Activated CD4-positive, alpha-beta T cell treated with anti-CD3 and anti-CD28 coated beads, Interleukin-2, amount 50 U/mL, for 48 hours (primary cell): ENCODE data around the gene CR1.
A peak's percentile ranks its signal among the peaks of the same experiment; 100 is the strongest.
"Not testable (repeated sequence)": the region's sequence is repeated elsewhere in the genome, so short reads cannot be mapped to it uniquely, and the experiment has no call there.

Experiments used
- DNase-seq, 2 experiments: peaks; one replicate each; pipeline ENCODE4 v3.0.0-alpha.2; 2020

The CR1 gene

DNA sequence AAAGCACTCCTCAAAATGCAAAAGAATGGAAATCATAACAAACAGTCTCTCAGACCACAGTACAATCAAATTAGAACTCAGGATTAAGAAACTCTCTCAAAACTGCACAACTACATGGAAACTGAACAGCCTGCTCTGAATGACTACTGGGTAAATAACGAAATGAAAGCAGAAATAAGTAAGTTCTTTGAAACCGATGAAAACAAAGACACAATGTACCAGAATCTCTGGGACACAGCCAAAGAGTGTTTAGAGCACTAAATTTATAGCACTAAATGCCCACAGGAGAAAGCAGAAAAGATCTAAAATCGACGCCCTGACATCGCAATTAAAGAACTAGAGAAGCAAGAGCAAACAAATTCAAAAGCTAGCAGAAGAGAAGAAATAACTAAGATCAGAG, 95.2 kb downstream of the CR1 start:
- DNase-seq: not testable (repeated sequence)

DNA sequence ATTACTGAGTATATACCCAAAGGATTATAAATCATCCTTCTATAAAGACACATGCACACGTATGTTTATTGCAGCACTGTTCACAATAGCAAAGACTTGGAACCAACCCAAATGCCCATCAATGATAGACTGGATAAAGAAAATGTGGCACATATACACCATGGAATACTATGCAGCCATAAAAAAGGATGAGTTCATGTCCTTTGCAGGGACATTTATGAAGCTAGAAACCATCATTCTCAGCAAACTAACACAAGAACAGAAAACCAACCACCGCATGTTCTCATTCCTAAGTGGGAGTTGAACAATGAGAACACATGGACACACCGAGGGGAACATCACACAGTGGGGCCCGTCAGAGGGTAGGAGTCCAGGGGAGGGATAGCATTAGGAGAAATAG, 98.1 kb downstream of the CR1 start:
- DNase-seq: not testable (repeated sequence)

DNA sequence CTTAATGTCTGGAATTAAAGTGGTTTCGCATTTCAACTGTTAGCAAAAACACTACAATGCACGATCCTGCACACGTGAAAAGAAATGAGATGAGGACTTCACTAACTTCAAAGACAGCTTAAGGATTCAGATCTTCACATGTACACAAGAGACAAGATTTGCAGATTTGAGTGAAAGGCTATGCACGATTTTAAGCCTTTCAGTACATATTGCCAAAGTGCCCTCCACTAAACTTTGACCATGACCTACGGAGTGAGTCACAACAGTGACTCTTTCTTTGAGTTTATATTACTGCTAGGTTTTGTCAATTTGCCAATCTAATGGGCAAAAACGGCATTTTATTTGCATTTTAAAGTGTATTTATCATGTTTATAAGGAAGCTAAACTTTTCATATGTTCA, 107.8 kb downstream of the CR1 start:
- DNase-seq: no peak

DNA sequence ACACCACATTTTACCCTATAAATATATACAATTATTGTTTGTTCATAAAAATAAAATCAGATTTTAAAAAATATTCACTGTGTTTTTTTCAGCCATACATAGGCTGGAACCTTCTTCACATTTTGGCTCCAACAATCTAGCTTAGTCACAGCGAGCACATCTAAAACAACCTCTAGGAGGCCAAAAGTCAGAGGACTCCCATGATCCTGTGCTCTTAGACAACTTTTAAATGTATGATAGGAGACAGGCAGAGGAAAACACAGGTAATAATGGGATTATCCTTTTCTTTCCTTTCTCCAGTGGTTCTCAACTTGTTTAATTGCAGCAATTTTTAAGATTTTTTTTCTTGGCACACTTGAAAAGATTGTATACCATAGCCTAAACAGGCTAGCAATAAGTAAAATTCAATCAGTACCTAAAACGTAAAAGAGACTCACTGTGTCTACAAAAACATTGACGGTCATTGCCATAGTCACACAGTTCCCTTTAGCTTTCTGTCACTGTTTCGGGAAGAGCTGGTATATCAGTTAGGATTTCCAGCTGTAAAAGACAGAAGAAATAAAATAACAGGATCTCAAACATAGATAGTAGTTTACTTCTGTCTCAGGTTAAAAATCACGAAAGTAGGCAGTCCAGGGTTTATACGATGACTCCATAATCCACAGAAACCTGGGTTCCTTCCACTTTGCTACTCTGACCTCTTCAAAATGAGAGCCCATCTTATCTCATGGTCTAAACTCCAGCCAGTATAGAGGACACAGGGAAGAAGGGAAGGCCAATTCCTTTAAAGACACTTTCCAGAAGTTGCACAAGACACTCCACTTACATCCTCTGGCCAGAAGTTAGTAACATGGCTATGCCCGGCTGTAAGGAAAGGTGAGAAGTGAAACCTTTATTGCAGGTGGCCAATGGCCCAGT, 109.7 kb downstream of the CR1 start:
- no peak for DNase-seq

DNA sequence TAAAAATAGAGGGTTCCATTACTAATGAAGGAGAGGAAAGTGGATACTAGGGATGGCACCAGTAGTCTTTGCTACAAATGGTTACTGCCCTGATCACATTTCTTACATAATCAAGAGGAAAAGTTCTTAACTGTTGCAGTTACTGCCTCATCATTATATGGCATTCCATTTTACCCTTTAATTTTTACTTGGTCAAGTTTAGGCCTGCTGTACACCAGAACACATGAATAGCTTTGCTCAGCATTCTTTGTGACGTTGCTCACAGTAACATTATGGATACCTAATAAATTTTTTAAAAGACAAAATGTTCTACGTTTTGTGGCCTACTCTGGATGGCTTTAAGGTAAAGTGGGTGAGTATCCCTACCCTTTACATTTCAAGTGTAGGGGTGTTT, 110.4 kb downstream of the CR1 start:
- no peak for DNase-seq

DNA sequence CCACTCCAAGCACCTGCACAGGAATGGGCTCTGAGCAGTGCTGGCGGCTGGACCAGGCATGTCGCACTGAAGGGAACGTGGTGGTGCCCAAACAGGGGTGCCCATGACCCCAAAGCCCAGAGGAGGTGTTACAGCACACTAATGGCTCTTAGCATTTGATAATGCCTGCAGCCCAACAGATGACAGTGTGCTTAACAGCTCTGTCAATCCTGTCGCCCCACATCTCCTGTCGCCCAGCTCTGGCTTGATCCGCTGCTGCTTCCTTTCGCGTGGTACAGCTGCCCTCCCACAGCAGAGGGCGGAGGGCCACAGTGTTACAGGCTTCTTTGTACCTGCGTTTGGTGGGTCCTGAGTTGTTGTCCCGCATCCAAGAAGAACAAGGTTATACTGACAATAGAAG, 116.8 kb downstream of the CR1 start:
- DNase-seq: no peak

DNA sequence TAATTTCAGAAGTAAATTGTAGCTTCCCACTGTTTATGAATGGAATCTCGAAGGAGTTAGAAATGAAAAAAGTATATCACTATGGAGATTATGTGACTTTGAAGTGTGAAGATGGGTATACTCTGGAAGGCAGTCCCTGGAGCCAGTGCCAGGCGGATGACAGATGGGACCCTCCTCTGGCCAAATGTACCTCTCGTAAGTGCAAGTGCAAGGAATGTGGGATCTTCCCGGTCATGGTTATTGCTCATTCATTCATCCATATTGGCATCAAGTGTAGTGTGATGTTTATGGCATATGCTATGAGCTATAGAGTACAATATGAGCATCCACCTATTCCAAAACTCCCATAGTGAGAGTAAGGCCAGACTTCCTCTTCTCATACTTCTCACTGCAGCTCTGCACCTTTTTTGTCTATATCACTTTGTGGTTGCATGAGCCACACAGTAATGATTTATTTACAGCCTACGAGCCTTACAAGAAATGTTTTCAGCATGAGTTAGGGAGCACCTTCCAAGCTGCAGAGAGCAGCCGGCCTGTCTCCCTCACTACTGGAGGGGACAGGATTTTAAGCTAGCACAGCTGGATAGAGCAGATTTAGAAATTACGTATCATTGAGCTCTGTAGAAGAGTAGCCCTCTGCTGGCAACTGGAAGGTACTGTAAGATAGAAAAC, 124.0 kb downstream of the CR1 start:
- no peak for DNase-seq

DNA sequence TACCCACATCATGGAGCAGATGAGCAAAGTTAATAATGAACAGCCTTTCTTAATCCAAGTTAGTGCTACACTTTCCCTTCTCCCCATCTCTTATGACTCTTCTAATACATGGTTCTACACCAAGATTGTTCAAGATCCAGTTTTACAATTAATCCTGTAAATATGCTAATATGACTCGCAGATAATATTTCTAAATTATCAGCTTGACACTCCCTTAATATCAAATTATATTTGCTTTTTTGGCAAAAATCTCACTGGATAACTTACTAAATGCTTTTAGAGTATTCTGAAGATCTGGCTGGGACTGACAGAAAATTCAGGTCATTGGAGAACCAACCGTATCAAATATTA, 124.6 kb downstream of the CR1 start:
- DNase-seq: no peak

DNA sequence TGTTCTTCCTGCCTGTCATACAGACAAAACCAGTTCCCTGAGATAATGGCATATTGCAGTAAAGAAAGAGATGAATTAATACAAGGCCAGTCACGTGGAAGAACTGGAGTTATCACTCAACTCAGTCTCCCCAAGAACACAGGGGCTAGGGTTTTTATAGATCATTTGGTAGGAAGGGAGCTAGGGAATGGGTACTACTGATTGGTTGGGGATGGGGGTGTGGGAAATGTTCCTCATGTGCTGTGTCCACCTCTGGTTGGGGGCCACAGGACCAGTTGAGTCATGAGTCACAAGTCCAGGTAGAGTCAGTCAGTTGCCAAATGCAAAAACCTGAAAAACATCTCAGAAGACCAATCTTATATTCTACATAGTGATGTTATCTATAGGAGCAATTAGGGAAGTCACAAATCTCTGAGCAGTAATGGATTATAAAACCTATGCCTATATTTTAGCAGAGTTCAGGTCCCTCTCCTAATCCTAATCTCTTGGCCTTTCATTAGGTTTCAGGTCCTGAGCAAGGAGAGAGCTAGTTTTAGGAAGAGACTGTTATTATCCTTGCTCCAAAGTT, 129.6 kb downstream of the CR1 start:
- DNase-seq: not testable (repeated sequence)

DNA sequence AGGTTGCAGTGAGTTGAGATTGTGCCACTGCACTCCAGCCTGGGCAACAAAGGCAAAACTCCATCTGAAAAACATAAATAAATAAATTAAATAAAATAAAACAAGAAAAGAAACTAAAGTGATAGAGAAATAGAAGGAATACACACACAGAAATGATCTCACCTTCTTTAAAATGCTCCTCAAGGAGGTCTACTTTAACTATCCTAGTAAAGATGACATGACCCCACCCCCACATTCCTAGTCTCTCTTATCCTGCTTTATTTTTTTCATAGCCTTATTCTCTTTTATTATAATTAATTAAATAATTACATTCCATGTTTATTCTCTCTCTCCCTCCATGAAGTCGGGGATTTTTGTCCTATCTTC, 131.0 kb downstream of the CR1 start:
- DNase-seq: no peak

DNA sequence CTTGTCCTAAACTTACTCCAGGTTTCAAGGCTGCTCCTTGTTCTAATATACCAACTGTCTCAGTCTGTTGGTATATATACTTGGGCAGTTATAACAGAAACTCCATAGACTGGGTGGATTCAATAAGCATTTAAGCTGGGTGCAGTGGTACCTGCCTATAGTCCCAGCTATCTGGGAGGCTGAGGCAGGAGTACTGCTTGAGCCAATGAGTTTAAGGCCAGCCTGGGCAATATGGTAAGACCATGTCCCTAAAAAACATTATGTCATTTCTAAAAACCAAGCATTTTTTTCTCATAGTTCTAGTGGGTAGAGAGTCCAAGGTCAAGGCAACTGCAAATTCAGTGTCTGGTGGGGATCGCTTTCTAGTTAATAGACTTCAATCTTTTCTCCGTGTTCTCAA, 131.5 kb downstream of the CR1 start:
- no peak for DNase-seq

DNA sequence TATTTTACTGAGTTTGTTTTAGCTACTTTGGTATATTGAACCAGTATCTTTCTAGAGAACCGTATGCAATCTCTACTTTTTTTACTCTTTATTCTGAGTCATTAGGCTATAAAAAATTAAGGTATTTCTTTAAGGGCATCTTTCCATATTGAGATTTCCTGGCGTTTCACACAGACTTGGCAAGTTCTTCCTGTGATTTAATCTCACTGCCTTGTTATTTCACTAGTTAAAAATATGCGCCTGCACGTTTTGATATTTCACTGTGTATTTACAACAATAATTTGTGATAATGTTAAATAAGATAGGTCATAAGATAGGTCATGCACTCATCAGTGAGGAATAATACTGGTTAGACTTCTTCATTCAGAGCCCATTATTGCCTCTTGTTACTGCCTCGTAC, 132.8 kb downstream of the CR1 start:
- no peak for DNase-seq

DNA sequence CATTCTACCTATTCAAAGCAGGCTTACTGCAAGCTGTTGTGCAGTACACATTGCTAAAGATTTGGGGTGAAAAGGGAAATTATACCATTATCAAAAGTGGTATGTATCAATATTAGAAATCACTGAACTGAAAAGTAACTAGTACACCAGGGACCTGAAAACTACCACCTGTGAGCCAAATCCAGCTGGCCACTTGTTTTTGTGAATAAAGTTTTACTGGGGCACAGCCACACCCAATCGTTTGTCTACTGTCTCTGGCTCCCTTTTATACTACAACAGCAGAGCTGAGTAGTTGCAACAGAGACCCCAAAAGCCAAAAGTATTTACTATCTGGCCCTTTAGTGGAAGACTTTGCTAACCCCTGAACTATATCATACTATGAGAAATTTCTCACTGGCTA, 135.2 kb downstream of the CR1 start:
- no peak for DNase-seq

DNA sequence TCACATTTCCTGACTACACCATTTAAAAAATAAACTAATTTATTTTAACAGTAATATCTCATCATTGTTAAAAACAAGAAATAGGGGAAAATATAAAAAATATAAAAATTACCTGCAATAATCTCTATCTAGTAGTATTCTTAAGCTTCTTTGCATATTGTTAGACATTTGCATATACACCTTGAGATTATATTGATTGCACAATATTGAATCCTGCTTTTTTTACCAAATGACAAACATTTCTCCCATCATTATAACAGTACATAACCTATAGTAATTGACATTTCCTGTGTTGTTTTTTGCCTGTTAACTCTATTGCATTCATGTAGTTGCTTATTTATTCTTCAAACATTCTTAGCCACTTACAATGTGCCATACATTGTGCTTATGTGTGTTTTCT, 137.3 kb downstream of the CR1 start:
- DNase-seq: no peak

DNA sequence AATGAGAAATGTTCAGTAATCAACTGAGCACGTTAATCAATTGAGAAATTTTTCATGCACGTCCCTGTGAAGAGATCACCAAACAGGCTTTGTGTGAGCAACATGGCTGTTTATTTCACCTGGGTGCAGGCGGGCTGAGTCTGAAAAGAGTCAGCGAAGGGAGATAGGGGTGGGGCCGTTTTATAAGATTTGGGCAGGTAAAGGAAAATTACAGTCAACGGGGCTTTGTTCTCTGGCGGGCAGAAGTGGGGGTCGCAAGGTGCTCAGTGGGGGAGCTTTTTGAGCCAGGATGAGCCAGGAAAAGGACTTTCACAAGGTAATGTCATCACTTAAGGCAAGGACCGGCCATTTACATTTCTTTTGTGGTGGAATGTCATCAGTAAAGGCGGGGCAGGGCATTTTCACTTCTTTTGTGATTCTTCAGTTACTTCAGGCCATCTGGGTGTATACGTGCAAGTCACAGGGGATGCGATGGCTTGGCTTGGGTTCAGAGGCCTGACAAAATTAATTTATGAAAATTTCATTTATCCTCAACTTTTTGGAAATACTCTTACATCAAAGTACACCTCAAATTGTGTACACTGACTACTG, 137.8 kb downstream of the CR1 start:
- not testable (repeated sequence) for DNase-seq

DNA sequence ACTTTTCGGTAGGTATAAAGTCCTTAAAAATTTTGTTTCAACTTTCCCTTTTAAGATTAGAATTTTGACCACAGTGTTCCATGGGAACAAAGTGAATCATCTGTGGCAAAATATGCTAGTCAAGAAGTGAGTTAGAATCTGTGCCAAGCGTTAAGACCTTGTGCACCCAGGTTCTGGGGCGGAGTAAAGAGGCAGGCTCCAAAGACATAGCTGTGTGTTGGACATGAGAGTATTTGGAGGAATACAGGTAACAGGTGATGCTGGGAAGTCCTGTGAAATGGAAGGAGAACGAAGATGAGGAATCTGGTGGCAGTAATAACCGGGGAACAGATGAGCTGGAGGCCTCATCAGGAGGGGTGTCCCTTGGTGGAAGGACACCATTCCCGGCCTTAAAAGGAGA, 138.3 kb downstream of the CR1 start:
- not testable (repeated sequence) for DNase-seq

DNA sequence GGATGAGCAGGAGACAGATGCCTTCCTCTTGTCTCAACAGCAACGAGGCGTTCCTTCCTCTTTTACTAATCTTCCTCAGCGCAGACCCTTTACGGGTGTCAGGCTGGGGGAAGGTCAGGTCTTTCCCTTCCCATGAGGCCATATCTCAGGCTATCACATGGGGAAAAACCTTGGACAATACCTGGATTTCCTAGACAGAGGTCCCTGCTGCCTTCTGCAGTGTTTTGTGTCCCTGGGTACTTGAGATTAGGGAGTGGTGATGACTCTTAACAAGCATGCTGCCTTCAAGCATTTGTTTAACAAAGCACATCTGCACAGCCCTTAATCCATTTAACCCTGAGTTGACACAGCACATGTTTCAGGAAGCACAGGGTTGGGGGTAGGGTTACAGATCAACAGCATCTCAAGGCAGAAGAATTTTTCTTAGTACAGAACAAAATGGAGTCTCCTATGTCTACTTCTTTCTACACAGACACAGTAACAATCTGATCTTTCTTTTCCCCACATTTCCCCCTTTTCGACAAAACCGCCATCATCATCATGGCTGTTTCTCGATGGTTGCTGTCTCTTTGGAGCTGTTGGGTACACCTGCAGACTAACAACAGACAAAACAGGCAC, 139.7 kb downstream of the CR1 start:
- not testable (repeated sequence) for DNase-seq

DNA sequence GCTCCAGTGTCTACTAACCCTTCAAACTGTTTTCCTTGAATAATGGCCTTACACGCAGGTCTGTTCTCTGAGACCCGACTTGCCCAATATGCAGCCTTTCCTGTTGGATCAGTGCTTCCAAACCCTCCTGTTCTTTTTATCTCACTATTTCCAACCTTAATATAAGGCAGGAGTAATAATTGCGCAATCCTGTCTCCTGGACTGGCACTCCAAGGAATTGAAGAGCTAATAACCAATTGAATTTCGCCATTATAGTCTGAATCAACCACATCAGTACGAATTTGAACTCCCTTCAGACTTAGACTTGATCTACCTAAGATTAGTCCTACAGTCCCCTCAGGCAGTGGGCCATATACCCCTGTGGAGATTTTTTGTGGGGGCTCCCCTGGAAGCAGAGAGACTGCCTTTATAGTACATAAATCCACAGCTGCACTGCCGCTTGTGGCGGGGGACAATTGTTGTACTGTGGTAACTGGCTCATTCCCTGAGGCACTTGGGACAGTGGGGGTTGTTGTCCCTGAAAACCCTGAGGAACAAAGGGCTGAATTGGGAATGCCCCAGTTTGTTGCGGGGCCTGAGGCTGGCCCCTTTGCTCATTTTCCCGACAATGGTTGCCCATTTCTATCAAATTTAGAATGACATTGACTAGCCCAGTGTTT, 142.7 kb downstream of the CR1 start:
- not testable (repeated sequence) for DNase-seq

DNA sequence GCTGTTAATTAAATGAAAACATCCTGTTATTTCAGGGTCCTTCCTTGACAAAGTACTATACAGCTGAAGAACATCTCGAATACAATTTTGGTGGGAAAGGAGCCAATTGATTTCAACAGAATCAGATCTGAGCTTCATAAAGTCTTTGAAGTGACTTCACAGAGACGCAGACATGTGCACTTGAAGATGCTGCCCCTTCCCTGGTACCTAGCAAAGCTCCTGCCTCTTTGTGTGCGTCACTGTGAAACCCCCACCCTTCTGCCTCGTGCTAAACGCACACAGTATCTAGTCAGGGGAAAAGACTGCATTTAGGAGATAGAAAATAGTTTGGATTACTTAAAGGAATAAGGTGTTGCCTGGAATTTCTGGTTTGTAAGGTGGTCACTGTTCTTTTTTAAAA, 143.4 kb downstream of the CR1 start:
- DNase-seq: not testable (repeated sequence)

DNA sequence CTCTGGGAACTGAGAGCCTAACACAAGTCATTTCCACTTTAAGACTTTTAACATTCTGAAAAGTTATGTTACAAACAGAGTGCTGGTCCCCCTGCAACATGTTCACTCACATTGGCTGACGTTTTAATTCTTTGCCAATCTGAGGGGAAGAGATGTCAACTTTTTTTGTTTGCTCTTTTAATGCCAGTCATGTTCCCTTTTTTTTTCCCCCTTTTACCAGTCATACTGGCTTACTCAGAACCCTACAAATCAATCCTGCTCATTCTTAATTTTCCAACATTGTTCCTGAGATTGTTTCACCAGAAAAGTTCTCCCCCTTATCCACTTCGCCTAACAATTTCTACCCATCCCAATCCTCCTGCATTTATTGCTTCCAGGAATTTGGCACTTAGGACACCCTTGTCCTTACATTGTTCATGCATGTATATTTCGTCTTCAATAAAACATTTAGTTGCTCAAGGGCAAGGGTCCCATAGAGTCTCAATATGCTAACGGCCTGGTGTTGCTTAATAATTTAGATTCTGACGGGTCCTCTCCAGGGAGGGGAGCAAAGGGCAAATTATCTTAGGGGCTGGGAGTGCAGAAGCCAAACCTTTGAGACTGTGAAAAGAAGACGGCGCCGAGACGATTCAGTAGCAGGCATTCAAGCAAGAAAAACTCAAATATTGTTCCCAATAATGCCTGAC, 148.4 kb downstream of the CR1 start:
- DNase-seq: no peak

DNA sequence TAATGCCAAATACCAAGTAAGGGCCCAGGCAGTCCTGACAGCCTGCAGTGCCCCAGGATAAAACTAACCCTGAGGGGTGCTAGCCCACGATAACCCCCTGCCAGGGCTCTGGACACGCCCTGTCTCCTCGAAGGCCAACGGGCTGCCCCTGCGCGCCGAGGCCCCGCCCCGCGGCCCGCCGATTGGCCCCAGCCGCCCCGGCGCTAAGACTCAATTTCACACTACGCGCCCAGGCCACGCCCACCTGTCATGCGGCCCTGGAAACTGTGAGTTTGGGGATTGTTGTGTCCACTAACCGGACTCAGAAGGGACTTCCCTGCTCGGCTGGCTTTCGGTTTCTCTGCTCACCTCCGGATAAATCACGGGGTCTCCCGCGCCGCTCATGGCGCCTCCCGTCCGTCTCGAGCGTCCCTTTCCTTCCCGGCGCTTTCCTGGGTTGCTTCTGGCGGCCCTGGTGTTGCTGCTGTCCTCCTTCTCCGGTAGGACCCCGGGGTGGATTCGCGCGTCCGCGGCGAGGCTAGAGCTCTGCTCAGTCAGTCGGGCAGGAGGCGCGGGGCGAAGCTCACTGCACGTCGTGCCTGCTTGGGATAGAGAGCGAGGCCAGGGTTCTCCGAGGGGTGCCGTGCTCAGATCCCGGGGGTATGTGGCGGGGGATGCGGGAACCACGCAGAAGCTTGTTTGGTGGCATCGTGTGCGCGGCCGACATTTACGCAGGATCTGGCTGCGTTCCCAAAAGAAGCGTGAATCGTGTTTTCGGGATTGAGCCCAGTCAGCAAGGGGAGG, 149.1 kb downstream of the CR1 start, which contains the start of gene CR1L:
Gene CR1L, plus strand, starts transcription at position 282 of the 783 bp plus-strand sequence. Its CDS starts 101 bp downstream, at position 383.
- DNase-seq: peak; percentile 74 to 83
